Progenitor cell of endocrine pancreas (in vitro differentiated cells): ENCODE results near the gene SEL1L. TPM values are rescaled to one million over a fixed set of nuclear protein-coding genes. Genes with fewer than 3 reads are reported as not detected.

Experiments used
- DNase-seq: peaks from one replicate; pipeline ENCODE4 v3.0.0; 2021; ENCODE audit warnings: low spot score; ENCODE audit not compliant: unreplicated experiment
- H3K27ac Mint-ChIP-seq: 2 replicates; pipeline ENCODE4 v1.8.0; 2021; ENCODE audit warnings: mild to moderate bottlenecking, moderate library complexity, mixed read lengths
- H3K27me3 Mint-ChIP-seq: 2 replicates; pipeline ENCODE4 v1.8.0; 2021; ENCODE audit warnings: mixed read lengths
- H3K36me3 Mint-ChIP-seq: 2 replicates; pipeline ENCODE4 v1.8.0; 2022; ENCODE audit warnings: mixed read lengths; ENCODE audit not compliant: insufficient read depth
- H3K4me1 Mint-ChIP-seq: 2 replicates; pipeline ENCODE4 v1.8.0; 2021; ENCODE audit warnings: low read depth, mixed read lengths
- H3K4me3 Mint-ChIP-seq: 2 replicates; pipeline ENCODE4 v1.8.0; 2021; ENCODE audit warnings: low read depth, mild to moderate bottlenecking, moderate library complexity, mixed read lengths
- H3K9me3 Mint-ChIP-seq: 2 replicates; pipeline ENCODE4 v1.8.0; 2021; ENCODE audit warnings: low read depth, mixed read lengths
- CTCF ChIP-seq: fragments of 200-600 bp; sonication (generic); IDR thresholded peaks from one replicate; pipeline ENCODE4 v1.5.0; 2021; ENCODE audit warnings: antibody characterized with exemption, mild to moderate bottlenecking; ENCODE audit not compliant: unreplicated experiment
- total RNA-seq: library from RNA; stranded (reverse); gene quantifications from 2 replicates; pipeline ENCODE4 v1.2.1, GENCODE V29; 2021

The SEL1L gene
- total RNA-seq, 1 donor from 2014 or later = 68.3 TPM

GRCh38 chr14:81429028-81429427 is 104.6 kb downstream of the SEL1L start:
- Mint-ChIP-seq H3K9me3 (no peaks in the 10 kb centered on the region), H3K27ac (no peak overlapping the region), H3K36me3 (no peaks in the 10 kb centered on the region), H3K4me1 (peaks cover 12% of the 10 kb centered on the region), H3K4me3 (no peak overlapping the region), H3K27me3 (peaks cover 8% of the 10 kb centered on the region)
- no peak for DNase-seq
- TF ChIP-seq CTCF = no peak

- H3K9me3 Mint-ChIP-seq = no peaks in the 10 kb centered on the region
- no peak for DNase-seq
- no peak overlapping the region for H3K4me3 Mint-ChIP-seq
- H3K4me1 Mint-ChIP-seq = peaks cover 10% of the 10 kb centered on the region
- no peak for TF ChIP-seq CTCF
- no peak overlapping the region for H3K27ac Mint-ChIP-seq
- no peaks in the 10 kb centered on the region for H3K36me3 Mint-ChIP-seq
- H3K27me3 Mint-ChIP-seq = no peaks in the 10 kb centered on the region
Measured at GRCh38 chr14:81427348-81428058, 106.2 kb downstream of the SEL1L start.

GRCh38 chr14:81423504-81423903 is 110.1 kb downstream of the SEL1L start:
- H3K4me1 Mint-ChIP-seq = peaks cover 10% of the 10 kb centered on the region
- TF ChIP-seq CTCF = no peak
- H3K4me3 Mint-ChIP-seq = no peak overlapping the region
- no peaks in the 10 kb centered on the region for H3K27me3 Mint-ChIP-seq
- no peak for DNase-seq
- peaks cover 2% of the 10 kb centered on the region for H3K9me3 Mint-ChIP-seq
- H3K27ac Mint-ChIP-seq = no peak overlapping the region
- peaks cover 12% of the 10 kb centered on the region for H3K36me3 Mint-ChIP-seq

Other genes starting within 250 kb of the SEL1L start
- gene STON2, start 133.5 kb downstream of the SEL1L start, total RNA-seq = 73.6 and 77.2 TPM in 2 replicates